ENCODE measurements around the gene RCAN1.
A peak's percentile ranks its signal among the peaks of the same experiment; 100 is the strongest.

RCAN1 gene

GRCh38 chr21:34590520-34590919, 24.4 kb downstream of the RCAN1 start:
- DNase-seq (ENCODE audit: extremely low read depth, low read depth), result no peak
- TF ChIP-seq, protein P1, sequence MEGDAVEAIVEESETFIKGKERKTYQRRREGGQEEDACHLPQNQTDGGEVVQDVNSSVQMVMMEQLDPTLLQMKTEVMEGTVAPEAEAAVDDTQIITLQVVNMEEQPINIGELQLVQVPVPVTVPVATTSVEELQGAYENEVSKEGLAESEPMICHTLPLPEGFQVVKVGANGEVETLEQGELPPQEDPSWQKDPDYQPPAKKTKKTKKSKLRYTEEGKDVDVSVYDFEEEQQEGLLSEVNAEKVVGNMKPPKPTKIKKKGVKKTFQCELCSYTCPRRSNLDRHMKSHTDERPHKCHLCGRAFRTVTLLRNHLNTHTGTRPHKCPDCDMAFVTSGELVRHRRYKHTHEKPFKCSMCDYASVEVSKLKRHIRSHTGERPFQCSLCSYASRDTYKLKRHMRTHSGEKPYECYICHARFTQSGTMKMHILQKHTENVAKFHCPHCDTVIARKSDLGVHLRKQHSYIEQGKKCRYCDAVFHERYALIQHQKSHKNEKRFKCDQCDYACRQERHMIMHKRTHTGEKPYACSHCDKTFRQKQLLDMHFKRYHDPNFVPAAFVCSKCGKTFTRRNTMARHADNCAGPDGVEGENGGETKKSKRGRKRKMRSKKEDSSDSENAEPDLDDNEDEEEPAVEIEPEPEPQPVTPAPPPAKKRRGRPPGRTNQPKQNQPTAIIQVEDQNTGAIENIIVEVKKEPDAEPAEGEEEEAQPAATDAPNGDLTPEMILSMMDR (IDR thresholded peaks at IDR 0.05; ENCODE audit: low read depth, low read length), result no peak

DNA sequence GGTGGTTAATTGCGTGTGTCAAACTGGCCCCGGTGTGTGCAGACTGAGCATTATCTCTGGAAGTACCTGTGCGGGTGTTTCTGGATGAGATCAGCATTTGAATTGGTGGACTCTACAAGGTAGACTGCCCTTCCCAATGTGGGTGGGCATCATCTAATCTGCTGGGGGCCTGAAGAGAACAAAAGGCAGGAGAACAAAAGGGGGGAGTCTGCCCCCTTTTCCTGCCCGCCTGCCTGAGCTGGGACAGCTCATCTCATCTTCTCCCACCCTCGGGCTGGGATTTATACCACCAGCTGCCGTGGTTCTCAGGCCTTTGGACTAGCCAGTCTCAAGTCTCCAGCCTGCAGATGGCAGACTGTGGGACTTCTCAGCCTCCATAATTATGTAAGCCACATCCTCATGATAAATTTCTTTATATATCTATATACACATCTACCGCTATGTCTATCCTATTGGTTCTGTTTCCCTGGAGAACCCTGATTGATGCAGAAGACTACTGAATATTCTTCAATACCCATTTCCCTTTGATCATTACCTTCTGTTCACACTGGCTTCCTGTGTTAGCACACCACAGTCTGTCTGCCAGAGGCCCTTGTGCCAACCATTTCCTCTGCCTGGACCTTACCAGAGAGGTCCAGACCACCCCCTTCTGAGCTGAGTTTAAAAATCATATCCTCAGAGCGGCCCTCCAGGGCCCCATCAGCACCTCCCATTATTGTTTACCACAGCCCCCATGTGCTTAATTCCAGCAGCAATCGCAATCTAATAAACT, 25.2 kb downstream of the RCAN1 start:
- DNase-seq (ENCODE audit: extremely low read depth, low read depth), result no peak
- TF ChIP-seq, protein P1 (IDR thresholded peaks at IDR 0.05; ENCODE audit: low read depth, low read length), result no peak

DNA sequence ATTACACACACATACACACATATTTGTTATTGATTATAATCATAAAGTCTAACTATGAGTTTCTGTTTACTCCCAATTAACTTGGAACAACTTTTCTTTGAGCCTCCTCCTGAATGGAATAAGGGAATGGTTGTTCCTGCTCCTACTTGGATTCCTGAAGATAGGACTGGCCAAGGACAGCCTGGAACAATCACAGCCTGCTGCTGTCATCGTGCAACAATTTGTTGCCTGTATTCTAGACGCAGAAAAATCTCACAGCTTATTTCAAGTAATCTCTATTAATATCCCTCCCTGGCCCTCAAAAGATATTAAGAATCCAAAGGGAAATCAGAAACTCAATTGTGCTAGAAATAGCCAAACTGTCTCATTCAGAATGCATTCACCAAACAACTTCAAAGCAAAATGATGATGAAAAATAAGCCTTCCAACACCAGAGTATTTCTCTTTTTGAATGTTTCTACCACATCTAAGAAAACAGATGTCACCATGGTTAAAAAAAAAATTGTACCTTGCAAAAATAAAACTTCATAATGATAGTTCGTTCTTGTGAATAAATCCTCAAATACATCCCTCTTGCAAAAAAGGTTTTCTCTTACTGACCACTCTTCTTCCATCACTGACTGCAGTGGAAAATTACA, 30.9 kb downstream of the RCAN1 start:
- TF ChIP-seq, protein P1 (IDR thresholded peaks at IDR 0.05; ENCODE audit: low read depth, low read length), result no peak
- no peak for DNase-seq (ENCODE audit: extremely low read depth, low read depth)

DNA sequence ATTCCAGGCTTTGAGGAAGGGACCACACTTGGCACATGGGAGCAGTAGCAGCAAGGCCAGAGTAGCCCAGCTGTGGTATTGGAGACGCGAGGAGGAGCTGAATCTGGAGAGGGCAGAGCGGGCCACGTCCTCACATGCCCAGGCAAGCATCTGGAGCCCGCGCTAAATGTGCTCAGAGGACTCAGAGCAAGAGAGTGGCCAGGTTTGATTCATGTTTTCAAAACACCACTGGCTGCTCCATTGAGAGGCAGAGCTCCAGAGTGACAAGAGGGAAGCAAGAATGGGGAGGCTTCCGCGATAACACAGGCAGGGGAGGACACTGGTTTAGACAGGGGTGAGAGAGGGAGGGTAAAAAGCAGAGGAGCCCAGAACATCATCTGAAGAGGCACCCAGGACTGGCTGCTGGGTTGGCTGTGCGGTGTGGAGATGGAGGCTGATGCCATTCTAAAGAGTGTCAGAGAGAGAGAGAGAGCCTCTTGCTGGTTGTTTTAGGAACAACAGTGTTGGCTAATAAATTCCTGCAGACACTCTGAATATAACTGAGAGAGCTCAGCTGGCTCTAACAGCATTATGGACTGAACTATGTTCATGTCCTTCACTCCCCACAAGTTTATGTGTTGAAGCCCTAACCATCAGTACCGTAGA, 32.3 kb downstream of the RCAN1 start:
- TF ChIP-seq, protein P1 (IDR thresholded peaks at IDR 0.05; ENCODE audit: low read depth, low read length), result peak; percentile 49
- DNase-seq (ENCODE audit: extremely low read depth, low read depth), result no peak

DNA sequence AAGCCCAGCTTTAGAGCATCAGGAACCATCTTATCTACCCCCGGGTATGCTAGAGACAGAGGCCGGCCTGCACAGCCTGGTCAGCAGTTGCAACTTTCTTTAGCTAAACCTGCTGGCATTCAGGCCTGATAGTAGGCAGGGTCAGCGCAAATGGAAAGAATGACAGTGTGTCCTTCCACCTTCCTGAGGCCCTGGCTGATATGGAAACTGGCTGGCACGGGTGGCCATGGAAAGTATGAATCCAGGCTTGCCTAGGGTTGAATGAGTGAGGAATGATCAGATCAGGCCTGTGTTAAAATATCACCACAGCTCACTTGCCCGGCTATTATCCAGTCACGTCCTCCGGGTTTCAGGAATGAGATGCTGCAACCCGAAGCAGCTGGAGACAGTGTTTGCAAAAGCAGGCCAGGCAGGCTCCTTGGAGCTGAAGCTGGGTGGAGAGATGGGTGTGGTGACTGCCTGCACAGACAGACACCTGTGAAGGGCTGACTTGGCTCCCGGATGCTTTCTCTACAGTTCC, 34.7 kb downstream of the RCAN1 start:
- TF ChIP-seq, protein P1 (IDR thresholded peaks at IDR 0.05; ENCODE audit: low read depth, low read length), result no peak
- no peak for DNase-seq (ENCODE audit: extremely low read depth, low read depth)

DNA sequence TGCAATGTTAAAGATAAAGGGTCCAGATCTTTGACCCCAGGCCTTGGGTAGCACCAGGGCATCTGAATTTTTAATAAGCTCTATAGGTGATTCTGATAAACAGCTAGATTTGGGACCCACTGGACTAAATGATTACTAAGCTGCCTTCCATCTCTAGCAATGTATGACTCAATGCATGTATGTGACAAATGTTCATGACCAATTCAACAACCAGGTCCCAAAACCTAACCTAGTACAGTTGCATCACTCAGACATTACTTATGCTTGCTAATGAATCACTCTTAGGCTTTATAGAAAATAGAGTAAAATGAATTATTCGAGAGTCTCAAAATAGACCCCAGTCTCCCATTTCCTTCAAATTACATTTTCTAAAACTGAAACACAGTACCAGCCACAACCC, 35.5 kb downstream of the RCAN1 start:
- TF ChIP-seq, protein P1 (IDR thresholded peaks at IDR 0.05; ENCODE audit: low read depth, low read length), result no peak
- DNase-seq (ENCODE audit: extremely low read depth, low read depth), result no peak

Data from AG09319 (cell line).